ENCODE measurements around the gene NMUR1.
"Not testable (repeated sequence)": the region's sequence is repeated elsewhere in the genome, so short reads cannot be mapped to it uniquely, and the experiment has no call there.

The NMUR1 gene, protein sequence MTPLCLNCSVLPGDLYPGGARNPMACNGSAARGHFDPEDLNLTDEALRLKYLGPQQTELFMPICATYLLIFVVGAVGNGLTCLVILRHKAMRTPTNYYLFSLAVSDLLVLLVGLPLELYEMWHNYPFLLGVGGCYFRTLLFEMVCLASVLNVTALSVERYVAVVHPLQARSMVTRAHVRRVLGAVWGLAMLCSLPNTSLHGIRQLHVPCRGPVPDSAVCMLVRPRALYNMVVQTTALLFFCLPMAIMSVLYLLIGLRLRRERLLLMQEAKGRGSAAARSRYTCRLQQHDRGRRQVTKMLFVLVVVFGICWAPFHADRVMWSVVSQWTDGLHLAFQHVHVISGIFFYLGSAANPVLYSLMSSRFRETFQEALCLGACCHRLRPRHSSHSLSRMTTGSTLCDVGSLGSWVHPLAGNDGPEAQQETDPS

DNA sequence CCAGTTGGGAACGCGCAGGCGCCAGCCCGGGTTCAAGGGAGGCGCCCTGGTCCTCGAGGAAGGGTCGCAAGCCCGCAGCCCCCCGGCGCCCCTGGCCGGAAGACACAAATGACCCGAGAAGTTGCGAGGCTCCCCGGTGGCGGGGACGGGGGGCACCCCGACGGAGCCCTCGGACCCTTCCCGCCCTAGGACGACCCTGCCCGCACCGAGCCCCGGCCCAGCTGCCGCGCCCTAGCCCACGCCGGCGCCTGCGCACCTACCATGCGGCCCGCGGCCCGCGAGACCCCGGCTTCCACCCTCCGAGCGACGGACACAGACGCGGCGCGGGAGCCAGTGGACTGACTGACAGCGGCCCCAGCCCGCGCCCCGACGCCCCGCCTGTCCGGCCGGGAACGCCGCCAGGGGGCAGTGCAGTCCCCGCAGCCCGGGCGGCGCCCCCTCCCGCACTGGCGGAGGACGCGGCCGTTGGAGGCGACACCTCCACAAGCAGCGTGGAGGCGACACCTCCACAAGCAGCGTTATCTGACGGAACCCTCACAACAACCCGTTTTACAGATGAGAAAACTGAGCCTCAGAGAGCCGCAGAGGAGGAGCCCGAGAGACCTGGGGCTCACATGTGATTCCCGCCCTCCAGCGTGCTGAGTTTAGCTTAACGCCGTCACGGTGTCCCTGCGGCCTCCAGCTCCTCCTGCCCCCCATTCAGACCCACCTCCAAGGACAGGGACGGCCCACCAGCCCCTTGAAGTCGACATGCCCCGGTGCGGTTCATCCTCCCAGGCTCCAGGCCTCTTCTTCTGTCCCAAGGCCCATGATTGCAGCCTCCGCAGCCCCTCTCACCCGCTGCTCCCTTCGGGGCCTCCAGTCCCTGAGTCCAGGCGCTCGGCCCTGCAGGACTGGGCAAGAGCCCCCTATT lies at the start of gene NMUR1:
Gene NMUR1, minus strand, starts transcription at position 347 of the 913 bp plus-strand sequence. Its CDS starts 84 bp downstream, at position 263.
- DNase-seq, result peak; percentile 80

DNA sequence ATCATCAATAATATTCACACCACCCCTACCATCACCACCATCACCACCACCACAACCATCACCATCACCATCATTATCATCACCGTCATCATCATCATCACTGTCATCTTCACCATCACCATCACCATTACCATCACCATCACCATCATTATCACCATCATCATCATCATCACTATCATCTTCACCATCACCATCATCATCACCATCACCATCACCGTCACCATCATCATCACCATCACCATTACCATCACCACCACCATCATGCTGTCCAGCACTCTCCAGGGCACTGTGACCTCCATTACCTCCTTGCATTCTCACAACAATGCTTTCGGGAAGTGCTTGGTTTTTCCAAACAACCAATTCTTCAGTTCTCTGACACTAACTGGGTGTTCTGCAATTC lies 49.3 kb upstream of the NMUR1 start:
- DNase-seq, result no peak

DNA sequence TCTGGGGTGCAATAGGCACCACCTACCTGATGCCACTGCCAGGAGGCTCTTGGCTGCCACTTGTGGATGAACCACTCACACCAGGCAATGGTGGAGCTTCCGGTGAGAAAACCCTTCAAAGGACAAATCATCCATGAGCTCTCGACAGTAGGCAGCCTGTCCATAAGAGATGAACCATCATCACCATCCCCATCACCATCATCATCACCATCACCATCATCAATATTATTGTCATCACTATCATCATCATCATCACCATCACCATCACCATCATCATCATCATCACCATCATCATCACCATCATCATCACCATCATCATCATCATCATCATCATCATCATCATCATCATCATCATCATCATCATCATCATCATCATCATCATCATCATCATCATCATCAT lies 48.4 kb upstream of the NMUR1 start:
- DNase-seq, result not testable (repeated sequence)

DNA sequence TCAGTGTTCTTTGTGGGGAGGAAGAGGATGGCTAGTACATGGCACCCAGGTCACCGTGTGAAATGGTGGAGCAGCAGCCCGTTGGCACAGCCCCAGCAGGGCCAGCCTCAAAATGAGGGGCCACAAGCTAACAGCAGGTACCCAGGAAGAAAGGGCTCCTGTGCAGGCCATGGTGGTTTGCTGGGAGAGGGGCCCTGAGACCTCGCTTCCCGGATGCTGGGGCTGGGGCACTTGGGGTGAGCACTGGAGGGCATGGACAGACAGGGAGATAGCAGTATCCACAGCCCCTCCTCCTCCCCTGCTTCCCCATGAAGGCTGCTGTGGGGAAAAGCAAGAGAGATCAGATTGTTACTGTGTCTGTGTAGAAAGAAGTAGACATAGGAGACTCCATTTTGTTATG lies 46.2 kb upstream of the NMUR1 start:
- no peak for DNase-seq

DNA sequence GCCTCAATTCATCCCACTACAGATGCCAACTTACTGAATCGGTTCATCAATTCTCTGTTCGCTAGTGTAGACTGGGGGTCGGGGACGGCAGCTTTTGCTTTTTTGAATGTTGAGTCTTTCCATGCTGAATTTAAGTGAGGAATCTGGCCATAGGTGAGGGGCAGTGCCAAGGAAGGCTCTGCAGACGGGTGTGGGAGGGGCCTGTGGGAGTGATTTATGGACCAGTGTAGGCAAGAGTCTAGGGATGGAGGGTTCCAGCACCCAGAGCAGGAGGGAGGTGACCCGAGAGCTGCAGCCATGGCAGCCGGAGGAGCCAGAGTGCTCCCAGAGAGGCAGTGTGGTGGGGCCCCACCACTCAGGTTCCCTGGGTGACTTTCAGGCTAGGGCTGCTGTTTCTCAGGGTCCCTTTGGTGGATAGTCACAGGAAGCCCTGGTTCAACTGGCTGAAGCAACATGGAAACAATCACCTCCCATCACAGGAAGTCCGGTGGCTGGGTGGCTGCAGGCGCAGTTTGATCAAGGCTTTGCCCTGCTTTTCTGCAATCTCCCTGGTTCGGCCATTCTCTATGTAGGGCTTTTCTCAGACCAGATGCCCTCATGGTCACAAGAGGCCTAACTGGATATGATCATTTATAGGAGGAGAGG lies 45.5 kb upstream of the NMUR1 start:
- DNase-seq, result no peak

DNA sequence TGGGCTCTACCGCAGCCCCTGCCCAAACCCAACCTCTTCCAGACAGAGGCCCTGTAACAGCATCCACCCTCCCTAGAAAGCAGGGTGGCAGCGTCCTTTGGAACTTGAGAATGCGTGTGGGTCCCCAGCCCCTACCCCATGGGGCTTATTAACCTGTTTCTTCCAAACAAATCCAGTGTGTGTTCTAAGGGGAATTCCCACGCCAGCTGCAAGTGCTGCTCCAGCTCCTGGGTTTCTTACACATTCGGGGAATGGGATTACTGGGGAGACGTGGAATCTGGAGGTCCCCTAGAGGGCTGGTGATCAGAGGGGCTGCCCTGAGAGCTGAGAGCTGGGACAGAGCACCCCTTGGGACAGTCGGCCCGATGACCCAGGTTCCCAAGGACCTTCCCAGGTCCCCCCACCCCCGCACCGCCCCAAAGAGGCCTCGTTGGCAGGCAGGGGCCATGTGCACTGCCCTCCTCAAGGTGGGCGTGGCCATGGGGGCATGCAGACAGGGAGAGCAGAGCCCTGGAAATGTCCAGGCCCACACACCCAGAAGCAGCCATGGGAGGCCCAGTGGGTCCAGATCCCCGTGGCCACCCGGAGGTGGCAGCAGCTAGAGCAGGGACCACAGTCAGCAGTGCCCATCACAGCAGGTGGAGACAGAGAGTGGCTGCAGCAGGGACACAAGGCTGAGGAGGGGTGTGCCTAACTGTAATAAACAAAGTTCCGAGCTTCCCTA lies 43.6 kb upstream of the NMUR1 start:
- DNase-seq, result no peak

DNA sequence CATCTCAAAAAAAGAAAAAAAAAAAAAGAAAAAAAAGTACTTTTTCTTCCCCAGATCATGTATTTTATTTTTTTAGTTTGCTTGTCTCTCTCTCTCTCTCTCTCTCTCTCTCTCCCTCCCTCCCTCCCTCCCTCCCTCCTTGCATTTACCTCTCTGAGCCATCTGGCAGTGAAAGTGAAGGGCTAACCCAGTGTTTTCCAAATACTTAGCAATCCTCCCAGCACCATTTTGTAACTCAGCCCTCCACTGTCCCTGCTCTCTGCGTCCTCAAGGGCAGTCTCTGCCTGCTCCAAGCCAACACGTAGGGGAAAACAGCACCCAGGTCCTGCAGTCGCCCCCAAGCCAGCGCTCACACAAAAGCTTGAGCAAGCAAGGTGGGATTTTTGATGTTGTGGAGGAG lies 42.9 kb upstream of the NMUR1 start:
- DNase-seq, result no peak

DNA sequence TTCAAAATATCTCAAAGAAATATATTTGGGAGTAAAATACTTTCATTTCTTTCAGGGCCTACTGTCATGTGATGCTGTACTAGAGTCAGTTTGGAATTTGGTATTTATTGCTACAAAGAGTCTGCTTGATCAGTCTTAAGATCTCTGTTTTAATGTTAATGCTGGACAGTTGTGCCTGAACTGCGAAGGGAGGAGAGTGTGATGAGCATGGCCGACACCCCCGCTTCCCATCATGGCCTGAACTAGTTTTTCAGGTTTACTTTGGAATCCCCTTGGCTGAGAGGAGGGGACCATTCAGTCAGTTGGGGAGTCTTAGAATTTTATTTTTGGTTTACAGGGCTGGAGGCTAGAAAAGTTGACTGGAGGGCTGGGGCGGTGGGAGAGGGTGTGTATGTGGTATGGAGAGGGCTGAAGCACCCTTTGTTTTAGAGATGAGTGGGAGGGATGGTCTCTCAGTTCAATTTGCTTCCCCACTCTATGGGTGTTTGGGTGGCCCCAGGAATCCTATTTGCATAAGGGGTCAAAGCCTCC lies 41.5 kb upstream of the NMUR1 start:
- DNase-seq, result no peak

DNA sequence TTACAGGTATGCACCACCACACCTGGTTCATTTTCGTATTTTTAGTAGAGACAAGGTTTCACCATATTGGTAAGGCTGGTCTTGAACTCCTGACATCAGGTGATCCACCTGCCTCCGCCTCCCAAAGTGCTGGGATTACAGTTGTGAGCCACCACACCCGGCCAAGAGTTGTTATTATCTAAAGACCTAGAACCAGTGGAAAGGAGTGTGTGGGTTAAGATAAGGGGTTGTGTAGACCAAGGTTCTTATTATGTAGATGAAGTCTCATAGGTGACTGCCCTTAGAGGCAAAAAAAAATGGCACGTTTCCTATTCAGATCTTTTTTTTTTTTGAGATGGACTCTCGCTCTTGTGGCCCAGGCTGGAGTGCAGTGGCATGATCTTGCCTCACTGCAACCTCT lies 40.7 kb upstream of the NMUR1 start:
- not testable (repeated sequence) for DNase-seq

DNA sequence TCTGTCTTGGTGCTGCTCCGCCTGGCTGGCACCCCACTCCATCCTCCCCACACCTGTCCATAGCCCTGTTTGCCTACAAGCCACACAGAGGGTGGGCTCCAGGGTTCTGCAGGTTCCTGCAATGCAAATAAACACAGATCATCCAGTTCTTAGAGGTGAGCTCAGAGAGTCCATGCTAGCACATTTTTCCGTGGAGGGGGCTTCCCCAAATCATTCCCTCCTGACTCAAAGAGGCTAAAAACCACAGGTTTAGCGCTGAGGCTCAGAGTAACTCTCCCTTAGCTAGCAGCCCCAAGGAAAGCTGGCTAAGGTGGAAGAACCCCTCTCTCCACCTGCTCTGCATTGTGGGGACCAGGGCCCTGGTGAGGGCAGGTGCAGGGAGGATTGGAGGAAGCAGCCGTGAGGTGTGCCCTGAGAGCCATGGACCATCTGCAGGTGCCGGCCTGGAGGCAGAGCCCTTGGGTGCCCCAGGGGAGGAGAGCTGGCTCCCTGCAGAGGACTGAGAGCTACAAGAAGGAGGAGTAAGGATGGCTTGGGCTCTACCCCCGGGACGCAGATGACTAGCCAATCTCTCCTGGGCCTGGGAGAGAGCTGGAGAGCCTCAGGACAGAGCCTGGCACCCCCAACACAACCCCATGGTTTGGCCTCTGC lies 38.7 kb upstream of the NMUR1 start:
- peak; percentile 46 for DNase-seq

DNA sequence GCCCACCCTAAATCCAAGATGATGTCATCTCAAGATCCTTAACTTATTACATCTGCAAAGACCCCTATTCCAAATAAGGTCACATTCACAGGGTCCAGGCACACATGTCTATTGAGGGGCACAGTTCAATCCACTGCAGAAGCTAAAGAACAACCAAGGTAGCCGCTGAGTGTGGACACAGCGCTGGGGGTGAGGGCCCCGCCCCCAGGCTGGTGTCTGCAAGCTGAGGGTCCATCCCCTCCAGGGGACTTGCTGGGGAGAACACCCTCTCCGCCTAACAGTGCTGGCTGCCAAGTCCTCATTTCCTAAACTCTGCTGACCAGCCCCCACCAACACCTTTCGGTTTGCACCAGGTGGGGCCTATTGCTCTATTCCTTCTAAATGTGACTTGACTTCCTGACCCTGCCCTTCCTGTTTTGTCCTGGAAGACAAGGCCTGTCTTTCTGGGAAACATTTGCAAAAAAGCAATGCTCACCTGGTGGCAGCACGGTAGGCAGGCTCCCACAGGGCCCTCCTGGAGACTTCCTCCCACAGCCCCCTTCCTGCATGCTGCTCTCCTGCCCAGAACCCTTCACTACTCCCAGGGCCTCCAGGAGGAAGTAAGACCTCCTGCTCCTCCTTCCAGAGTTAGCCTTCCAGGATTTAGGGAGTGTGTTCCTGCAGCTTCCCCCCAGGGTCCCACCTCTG lies 38.0 kb upstream of the NMUR1 start:
- DNase-seq, result no peak

DNA sequence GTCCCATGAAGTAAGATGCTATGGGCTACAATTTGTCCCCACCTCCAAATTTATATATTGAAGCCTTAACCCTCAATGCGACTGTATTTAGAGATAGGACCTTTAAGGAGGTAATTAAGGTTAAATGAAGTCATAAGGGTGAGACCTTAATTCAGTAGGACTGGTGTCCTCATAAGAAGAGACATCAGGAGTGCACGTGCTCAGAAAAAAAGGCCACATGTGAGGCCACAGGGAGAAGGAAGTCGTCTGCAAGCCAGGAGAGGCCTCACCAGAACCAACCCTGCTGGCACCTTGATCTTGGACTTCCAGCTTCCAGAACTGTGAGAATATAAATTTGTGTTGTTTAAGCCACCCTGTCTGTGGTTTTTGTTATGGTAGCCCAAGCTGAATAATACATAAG lies 36.9 kb upstream of the NMUR1 start:
- no peak for DNase-seq

DNA sequence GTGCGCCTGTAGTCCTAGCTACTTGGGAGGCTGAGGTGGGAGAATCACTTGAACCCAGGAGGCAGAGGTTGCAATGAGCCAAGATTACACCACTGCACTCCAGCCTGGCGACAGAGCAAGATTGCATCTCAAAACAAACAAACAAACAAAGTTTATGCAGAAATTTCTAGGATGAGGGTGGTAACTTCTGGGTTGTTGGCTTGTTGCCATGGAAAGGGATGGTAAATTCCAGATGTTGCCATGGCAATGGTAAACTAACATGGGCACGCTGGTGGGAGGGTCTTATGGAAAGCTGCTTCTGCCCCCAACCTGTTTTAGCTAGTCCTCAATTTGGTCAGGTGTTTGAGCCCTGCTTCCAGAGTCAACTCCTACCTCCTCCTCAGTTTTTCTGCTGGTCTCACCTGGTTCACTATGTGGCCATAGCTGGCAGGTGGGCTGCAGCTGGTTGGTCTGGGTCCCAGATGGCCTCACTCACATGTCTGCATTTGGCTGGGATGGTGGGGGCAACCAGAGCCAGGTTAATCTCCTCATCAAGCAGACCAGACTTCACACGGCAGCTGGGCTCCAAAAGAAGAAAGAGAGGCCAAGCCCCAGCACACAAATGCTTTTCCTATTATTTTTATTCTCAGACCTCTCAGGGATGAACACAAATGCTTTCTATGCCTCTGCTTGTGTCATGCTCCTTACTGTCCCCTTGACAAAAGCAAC lies 35.8 kb upstream of the NMUR1 start:
- DNase-seq, result no peak

DNA sequence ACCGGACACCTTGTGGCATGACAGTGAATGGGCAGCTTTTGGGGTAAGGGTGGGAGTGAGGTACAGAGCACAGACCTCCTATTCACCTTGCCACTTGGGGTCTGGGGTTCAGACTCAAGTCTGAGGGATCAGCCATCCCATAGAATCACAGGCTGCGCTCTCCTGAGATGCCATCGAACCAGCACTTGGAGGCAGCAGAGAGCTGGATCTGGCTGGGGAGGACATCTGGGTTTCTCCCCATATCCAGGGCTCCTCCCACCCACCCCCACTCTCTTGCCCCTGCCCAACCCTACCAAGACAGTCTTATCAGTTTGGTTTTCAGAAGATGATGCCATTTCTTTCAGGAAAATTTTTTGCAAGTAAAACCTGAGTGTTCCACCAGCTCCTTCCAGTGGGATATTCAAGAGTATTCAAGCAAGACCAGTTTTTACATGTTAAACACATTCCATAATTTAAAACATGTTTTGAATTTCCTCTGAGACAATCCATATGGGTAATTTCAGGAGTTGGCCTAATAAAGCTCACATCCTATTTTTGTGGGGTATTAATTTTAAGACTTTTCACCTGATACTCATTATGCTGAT lies 33.2 kb upstream of the NMUR1 start:
- peak; percentile 64 for DNase-seq

DNA sequence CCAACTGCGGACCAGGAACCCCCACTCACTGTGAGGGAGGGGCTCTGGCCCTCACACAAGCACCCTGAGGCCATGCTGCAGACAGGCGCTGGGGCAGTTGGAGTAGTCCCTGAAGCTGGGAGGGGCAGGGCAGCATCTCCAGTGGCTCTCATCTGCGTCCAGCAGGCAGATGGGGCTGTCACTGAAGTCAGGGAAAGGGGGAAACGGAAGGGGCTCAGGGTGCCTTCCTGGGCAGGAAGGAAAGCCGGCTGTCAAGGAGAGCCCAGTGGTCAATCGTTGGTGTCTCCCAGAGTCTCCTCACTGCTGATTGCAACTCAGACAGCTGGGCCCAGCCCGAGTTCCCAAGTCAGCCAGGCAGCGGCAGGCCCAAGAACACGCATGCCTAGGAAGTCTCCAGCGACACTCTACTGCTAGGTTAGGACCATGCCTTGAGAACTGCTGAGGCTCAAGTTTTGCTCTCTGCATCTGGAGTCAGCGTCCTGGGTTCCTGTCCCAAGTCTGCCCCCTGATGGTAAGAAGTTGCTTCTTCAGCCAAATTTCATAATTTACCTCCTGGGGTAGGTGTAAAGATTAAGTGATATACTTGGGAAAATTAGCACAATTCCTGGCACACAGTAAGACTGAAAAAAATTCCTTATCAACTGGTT lies 27.4 kb upstream of the NMUR1 start:
- peak; percentile 61 for DNase-seq

DNA sequence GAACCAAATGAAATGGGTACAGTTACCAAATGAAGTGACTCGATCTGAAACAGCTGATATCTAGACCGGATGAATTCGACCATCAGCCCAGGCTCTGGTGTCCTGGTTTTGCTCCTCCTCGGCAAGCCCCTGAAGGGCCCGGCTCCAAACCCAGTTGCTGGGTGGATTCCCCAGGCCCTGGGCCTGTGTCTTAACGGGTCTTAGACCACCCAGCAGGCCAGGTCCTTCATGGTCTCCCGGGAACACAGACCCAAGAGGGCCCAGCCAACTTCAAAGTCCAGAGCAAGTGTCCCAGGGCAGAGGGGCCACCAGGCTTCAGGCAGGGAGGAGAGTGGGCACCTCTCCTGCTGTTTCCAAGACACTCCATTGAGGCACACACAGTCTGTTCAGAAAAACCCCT lies 26.7 kb upstream of the NMUR1 start:
- no peak for DNase-seq

DNA sequence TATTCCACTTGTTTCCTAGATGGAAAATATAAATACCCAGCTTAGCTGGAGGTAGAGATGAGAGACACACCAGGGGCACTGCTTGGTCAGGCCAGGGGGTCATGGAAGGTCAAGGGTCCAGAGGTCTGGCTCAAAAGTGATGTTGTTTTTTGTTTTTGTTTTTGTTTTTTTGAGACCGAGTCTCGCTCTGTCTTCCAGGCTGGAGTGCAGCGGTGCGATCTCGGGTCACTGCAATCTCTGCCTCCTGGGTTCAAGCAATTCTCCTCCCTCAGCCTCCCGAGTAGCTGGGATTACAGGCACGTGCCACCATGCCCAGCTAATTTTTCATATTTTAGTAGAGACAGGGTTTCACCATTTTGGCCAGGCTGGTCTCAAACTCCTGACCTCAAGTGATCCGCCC lies 26.3 kb upstream of the NMUR1 start:
- DNase-seq, result not testable (repeated sequence)

DNA sequence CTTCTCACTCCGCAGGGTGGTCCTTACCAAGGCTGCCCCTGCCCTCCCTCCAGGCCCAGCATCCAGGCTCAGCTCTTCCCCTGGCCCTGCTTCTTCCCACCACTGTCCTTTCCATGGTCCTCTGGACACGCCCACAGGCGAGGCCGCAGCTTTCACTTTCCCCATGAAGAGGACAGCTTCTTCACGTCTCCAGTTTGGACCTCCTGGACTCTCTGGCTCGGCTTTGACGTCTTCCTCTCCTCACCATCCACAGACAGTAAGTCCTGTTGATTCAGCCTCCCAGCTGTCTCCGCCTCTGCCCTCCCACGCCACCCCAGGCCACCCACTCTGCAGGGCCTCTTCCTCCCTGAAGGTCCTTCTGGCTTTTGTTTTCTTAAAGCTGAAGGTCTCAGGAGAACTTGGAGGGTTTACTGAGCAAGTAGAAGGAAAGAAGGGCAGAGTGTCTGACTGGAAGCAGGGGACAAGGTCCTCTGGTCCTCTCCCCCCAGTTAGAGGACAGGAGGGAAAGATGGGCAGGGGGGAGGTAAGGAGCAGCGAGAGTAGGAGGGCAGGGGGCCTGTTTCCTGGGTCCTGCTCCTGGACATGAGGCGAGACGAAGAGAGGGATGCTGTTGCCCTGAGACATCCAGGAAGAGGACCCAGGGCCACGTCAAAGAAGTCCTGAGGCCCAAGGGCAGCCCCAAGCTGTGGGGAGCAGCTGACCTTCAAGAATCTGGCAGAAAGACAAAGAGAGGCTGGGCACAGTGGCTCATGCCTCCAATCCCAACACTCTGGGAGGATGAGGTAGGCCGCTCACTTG lies 24.7 kb upstream of the NMUR1 start:
- no peak for DNase-seq

DNA sequence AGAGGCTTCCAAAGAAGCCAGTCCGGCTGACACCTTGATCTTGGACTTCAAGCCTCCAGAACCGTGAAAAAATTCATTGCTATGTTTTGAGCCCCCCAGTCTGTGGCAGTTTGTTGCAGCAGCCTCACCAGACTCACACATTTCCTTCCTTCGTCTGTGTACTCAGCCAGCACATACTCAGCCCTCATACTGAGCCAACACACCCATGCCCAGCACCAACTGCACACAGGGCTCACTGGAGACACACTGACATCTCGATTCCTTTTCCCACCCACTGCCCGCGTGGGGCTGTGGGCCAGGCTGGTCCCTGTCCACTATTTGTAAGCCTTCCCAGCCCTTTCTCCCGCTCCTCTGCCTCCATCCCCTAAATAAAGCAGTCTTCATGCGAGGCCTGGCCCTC lies 24.1 kb upstream of the NMUR1 start:
- DNase-seq, result no peak
